Osteocyte (in vitro differentiated cells): ENCODE data around the gene MEDAG. TPM values are rescaled to one million over a fixed set of nuclear protein-coding genes. Genes with fewer than 3 reads are reported as not detected.
A peak's percentile ranks its signal among the peaks of the same experiment; 100 is the strongest.

Experiments used
- DNase-seq: peaks from one replicate; pipeline ENCODE4 v3.0.0; 2021; ENCODE audit warnings: mixed read lengths; ENCODE audit not compliant: unreplicated experiment; ENCODE audit errors: extremely low spot score
- H3K27ac Mint-ChIP-seq: one replicate; pipeline ENCODE4 v1.8.0; 2021; ENCODE audit warnings: mild to moderate bottlenecking, mixed read lengths; ENCODE audit not compliant: unreplicated experiment
- H3K27me3 Mint-ChIP-seq: one replicate; pipeline ENCODE4 v1.8.0; 2021; ENCODE audit warnings: mixed read lengths; ENCODE audit not compliant: unreplicated experiment
- H3K36me3 Mint-ChIP-seq: one replicate; pipeline ENCODE4 v1.8.0; 2021; ENCODE audit warnings: mixed read lengths; ENCODE audit not compliant: unreplicated experiment
- H3K4me1 Mint-ChIP-seq: one replicate; pipeline ENCODE4 v1.8.0; 2021; ENCODE audit warnings: mixed read lengths; ENCODE audit not compliant: unreplicated experiment
- H3K4me3 Mint-ChIP-seq: one replicate; pipeline ENCODE4 v1.8.0; 2021; ENCODE audit warnings: mild to moderate bottlenecking, moderate library complexity, mixed read lengths; ENCODE audit not compliant: unreplicated experiment
- H3K9me3 Mint-ChIP-seq: one replicate; pipeline ENCODE4 v1.8.0; 2021; ENCODE audit warnings: mixed read lengths; ENCODE audit not compliant: unreplicated experiment
- total RNA-seq: library from RNA; stranded (reverse); gene quantifications from 2 replicates; pipeline ENCODE4 v1.2.1, GENCODE V29; 2021
- TF ChIP-seq, protein P1 (sequence below): fragments of 200-600 bp; sonication (generic); IDR thresholded peaks from 2 replicates; pipeline ENCODE4 v1.5.0; 2021; ENCODE audit warnings: antibody characterized with exemption, mild to moderate bottlenecking, moderate library complexity

Gene MEDAG
- total RNA-seq, 1 donor from 2014 or later = 2.7 TPM

DNA sequence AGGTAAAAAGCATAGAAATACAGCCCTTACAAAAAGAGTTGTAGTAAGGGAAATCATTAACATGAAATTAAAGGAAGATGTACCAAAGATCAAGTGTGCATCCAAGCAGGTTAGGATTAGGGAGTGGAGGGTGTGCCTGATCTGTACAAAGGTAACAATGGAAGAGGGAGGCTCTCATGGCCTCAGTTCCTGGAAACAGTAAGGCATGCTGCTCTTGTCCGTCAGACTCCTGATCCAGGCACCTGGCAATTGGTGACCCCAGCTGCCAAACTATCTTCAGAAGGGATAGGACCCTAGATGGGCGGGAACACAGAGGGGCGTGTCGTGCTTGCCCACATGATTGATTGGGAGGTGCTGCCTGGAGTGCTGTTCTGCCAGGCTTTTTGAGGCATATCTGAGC lies 30.9 kb downstream of the MEDAG start:
- Mint-ChIP-seq H3K9me3 (peaks cover 5% of the 10 kb centered on the region), H3K36me3 (no peaks in the 10 kb centered on the region)

DNA sequence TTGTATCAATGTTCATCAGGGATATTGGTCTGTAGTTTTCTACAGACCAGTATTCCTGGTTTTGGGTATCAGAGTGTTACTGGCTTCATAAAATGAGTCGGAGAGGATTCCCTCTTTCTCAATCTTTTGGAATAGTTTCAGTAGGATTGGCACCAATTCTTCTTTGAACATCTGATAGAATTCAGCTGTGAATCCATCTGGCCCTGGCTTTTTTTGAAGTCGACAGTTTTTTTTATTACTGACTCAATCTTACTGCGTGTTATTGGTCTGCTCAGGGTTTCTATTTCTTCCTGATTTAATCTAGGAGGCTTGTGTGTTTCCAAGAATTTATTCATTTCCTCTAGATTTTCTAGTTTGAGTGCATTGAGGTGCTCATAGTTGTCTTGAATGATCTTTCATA lies 37.8 kb downstream of the MEDAG start:
- TF ChIP-seq, protein P1, sequence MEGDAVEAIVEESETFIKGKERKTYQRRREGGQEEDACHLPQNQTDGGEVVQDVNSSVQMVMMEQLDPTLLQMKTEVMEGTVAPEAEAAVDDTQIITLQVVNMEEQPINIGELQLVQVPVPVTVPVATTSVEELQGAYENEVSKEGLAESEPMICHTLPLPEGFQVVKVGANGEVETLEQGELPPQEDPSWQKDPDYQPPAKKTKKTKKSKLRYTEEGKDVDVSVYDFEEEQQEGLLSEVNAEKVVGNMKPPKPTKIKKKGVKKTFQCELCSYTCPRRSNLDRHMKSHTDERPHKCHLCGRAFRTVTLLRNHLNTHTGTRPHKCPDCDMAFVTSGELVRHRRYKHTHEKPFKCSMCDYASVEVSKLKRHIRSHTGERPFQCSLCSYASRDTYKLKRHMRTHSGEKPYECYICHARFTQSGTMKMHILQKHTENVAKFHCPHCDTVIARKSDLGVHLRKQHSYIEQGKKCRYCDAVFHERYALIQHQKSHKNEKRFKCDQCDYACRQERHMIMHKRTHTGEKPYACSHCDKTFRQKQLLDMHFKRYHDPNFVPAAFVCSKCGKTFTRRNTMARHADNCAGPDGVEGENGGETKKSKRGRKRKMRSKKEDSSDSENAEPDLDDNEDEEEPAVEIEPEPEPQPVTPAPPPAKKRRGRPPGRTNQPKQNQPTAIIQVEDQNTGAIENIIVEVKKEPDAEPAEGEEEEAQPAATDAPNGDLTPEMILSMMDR = no peak
- H3K36me3 Mint-ChIP-seq = peaks cover 7% of the 10 kb centered on the region
- DNase-seq = no peak
- peaks cover 31% of the 10 kb centered on the region for H3K9me3 Mint-ChIP-seq
- peaks cover 12% of the 10 kb centered on the region for H3K27me3 Mint-ChIP-seq
- no peaks in the 10 kb centered on the region for H3K4me1 Mint-ChIP-seq
- H3K27ac Mint-ChIP-seq = no peak overlapping the region
- no peak overlapping the region for H3K4me3 Mint-ChIP-seq

More for the DNA sequence above, 30.9 kb downstream of the MEDAG start:
- DNase-seq = no peak
- TF ChIP-seq, protein P1 = no peak
- H3K27me3 Mint-ChIP-seq = peaks cover 27% of the 10 kb centered on the region
- no peak overlapping the region for H3K27ac Mint-ChIP-seq
- no peak overlapping the region for H3K4me3 Mint-ChIP-seq
- peaks cover 4% of the 10 kb centered on the region for H3K4me1 Mint-ChIP-seq

DNA sequence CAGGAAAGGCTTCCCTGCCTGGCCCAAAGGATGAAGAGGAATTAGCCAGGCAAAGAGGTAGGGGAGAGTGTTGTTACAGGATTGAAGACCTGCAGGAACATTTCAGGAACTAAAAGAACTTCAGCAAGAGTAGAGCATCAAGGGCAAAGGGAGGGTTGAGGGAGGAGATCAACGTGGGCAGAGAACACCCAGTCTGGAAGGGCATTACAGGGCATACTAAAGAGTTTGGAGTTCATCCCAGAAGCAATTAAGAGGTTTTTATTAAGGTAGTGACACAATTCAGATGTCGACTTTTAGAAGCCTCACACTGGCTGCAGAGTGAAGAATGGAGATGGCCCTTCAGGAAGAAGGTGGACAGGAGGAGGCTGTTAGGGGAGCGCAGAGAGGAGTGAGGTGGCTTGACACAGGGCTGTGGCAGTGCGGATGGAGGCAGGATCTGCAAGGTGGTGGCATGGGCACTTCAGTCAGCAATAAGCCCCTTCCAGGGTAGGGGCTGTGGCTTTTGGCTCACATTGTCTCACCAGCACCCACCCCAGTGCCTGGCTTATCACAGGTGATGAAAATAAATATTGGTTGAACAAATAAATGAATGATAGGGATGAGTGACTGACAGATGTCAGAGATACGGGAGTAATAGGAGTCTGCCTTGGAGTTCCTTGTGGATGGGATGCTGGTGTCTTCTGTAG lies 51.3 kb downstream of the MEDAG start:
- H3K9me3 Mint-ChIP-seq = peaks cover 11% of the 10 kb centered on the region
- H3K27me3 Mint-ChIP-seq = peaks cover 28% of the 10 kb centered on the region
- no peaks in the 10 kb centered on the region for H3K4me1 Mint-ChIP-seq
- peak; percentile 65 for DNase-seq
- TF ChIP-seq, protein P1 = no peak
- no peak overlapping the region for H3K4me3 Mint-ChIP-seq
- H3K36me3 Mint-ChIP-seq = peaks cover 2% of the 10 kb centered on the region
- H3K27ac Mint-ChIP-seq = no peak overlapping the region

DNA sequence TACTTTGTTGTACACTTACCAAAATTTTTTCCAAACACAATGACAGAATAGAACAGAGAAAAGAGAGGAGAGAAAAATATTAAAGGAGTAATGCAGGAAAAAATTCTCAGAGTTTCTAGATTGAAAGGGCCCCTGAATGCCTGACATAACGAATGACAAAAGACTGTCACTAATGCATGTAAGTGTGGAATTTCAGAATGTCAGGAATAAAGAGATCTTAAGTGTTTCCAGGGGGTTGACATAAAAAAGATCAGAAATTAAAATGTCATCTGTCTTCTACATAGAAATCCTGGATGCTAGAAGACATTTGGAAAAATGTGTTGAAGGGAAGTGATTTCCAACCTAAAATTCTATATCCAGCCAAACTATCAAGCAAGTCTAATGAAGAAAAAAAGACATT lies 53.6 kb downstream of the MEDAG start:
- TF ChIP-seq, protein P1 = no peak
- peaks cover 20% of the 10 kb centered on the region for H3K27me3 Mint-ChIP-seq
- peaks cover 2% of the 10 kb centered on the region for H3K36me3 Mint-ChIP-seq
- no peak for DNase-seq
- H3K9me3 Mint-ChIP-seq = peaks cover 11% of the 10 kb centered on the region
- no peak overlapping the region for H3K4me3 Mint-ChIP-seq
- H3K27ac Mint-ChIP-seq = no peak overlapping the region
- peaks cover 7% of the 10 kb centered on the region for H3K4me1 Mint-ChIP-seq

DNA sequence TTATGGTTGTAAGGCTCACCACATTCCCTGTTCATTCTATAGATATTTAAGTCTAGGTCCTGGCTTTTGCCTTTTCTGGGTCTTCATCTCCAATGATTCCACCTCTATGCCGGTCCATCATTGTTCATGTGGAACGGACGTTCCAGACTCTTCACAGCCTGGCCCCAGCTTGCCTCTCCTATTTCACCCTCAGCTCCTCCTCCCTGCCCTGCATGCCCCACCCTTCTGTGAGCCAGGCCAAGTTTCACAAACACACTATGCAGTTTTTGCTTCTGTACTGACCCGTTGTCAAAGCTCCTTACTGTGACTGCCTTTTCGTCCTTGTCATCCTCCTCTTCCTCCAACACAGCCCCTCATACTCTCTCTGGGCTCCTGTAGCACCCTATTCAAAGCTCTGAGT lies 57.7 kb downstream of the MEDAG start:
- no peak for DNase-seq
- Mint-ChIP-seq H3K27me3 (peaks cover 11% of the 10 kb centered on the region), H3K4me3 (no peak overlapping the region), H3K9me3 (peaks cover 11% of the 10 kb centered on the region), H3K4me1 (peaks cover 11% of the 10 kb centered on the region), H3K27ac (no peak overlapping the region), H3K36me3 (peaks cover 2% of the 10 kb centered on the region)
- TF ChIP-seq, protein P1 = no peak
